ENCODE data around the gene HNRNPM.
"Not testable (repeated sequence)": the region's sequence is repeated elsewhere in the genome, so short reads cannot be mapped to it uniquely, and the experiment has no call there.

Gene HNRNPM

GRCh38 chr19:8444677-8445487 lies at the start of gene HNRNPM:
Gene HNRNPM, plus strand, starts transcription at chr19:8444975. Its CDS starts 24 bp downstream, at chr19:8444999.
- DNase-seq, result peak; percentile 97
- in situ Hi-C loops (cut with MboI; ENCODE audit: low pct_unique_long_range_greater_than_20kb, low sequenced_read_pairs), result no loop called here

DNA sequence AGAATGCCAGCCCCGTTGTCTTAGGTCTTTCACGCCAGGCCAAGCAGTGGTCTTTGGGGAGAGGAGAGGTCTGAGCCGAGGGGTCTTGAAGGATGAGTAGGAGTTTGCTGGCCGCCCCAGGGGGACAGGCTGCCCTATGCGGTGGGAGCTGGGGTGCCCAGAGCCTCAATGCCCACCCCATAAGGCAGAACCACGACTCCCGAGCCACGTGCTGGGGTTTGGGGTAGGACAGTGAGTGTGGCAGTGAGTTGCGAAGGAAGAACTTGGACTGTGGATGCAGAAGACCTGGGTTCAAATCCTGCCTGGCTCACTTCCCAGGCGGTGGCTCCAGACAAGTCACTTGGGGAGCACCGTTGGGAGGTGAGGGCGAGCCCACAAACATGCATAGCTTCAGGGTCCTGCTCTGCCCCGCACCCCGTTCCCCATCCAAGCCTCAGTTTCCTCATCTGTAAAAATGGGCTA lies 49.1 kb upstream of the HNRNPM start:
- in situ Hi-C loops (cut with MboI; ENCODE audit: low pct_unique_long_range_greater_than_20kb, low sequenced_read_pairs), result no loop called here
- DNase-seq, result no peak

DNA sequence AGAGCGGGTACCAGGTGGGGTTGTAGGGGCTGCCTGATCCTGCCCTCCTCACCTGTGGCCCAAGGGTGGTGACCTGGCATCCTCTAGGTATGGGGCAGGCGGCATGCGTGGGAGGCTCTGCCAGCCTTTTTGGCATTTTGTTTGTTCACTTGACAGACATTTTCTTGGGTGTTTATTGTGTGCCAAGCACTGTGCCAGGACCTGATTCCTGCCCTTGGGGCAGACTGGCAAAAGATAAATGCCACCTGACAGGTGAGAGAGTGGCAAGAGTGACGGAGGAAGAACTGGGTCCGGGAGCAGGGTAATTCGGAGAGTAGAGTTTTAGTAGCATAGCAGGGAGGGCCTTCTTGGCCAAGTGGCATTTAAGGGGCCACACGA lies 48.6 kb upstream of the HNRNPM start:
- DNase-seq, result no peak
- in situ Hi-C loops (cut with MboI; ENCODE audit: low pct_unique_long_range_greater_than_20kb, low sequenced_read_pairs), result no loop called here

DNA sequence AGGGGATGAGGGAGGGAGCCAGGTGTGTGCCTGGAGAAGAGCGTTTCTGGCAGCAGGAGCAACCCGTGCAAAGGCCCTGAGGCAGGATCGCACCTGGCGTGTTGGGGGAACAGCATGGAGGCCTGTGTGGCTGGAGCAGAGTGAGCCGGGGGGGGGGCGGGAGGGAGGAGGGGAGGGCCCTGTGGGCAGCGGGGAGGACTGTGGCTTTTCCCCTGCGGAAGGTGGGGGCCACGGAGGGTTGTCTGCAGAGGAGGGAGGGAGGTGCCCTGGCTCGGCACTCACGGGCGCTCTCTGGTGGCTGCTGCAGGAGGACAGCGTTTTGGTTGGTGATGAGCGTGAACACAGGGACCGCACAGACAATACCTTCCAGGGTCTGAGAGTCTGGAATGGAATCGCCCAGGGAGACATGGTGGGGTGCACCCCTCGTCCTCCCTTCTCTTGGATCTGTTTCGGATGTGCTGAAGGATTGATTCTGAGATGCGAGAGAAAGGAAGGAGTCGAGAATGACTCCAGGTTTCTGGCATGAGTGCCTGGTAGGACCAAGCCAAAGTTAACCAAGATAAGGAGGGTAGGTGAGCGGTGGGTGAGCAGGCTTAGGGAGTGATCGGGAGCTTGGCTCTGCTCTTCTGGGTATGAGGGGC lies 48.1 kb upstream of the HNRNPM start:
- DNase-seq, result peak; percentile 87
- in situ Hi-C loops (cut with MboI; ENCODE audit: low pct_unique_long_range_greater_than_20kb, low sequenced_read_pairs), result no loop called here

DNA sequence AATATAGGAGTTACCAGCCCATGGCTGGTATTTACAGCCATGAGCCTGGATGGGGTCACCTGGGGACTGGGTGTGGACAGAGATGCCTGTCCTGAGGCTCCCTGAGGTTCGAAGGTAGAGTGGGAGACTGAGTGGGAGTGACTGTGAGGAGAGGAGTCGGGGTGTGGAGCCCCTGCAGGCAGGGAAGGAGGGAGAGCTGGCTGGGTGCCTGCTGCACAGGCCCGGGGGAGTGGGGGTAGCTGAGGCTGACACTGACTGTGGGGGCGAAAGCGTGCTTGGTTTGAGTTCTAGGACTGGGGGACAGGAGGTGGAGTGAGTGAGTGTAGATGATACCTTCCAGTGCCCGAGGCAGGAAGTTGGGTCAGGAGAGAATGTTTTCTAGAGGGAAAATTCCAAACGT lies 47.5 kb upstream of the HNRNPM start:
- DNase-seq, result no peak
- in situ Hi-C loops (cut with MboI; ENCODE audit: low pct_unique_long_range_greater_than_20kb, low sequenced_read_pairs), result no loop called here

DNA sequence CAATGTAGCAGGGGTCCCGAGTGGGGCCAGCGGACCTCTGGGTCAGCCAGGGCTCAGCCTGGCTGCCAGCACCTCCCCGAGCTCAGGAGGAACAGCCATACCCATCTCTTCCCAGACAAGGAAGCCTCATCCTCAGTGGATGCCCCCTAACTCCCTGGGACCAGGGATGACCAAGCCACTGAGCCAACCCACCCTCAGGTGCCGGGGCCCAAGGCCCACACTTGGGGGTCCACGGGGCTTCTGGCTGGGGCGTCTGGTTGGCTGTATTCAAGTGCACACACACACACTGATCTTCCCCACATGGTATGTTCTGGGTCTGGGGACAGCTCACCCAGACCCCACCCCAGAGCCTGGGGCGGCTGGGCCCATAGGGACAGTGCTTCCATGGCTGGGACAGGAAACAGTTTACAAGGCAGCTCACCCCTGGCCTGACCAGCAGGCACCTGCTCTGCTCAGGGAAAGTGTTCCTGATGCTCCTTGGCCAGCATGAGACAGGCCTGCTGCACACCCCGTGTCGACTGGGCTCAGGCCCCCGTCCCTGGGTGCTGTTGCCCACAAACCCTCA lies 46.9 kb upstream of the HNRNPM start:
- no peak for DNase-seq
- in situ Hi-C loops (cut with MboI; ENCODE audit: low pct_unique_long_range_greater_than_20kb, low sequenced_read_pairs), result no loop called here

- in situ Hi-C loops (cut with MboI; ENCODE audit: low pct_unique_long_range_greater_than_20kb, low sequenced_read_pairs), result no loop called here
These were observed 46.4 kb upstream of the HNRNPM start for GRCh38 chr19:8398311-8398771.

DNA sequence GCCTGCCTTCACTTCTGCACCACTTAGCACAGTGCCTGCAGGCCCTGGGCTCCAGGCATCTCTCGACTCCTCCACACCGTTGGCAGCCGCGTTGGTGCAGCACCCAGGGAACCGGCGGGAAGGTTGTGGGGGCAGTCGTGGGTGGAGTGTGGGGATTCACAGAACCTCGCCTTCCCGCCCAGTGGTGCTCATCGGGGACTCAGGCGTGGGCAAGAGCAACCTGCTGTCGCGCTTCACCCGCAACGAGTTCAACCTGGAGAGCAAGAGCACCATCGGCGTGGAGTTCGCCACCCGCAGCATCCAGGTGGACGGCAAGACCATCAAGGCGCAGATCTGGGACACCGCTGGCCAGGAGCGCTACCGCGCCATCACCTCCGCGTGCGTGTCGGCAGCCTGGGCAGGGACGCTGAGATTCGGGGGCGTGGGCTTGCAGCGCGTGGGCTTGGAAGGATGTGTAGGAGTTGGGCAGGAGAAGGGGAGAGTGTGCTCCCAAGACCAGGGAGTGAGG lies 45.0 kb upstream of the HNRNPM start:
- no peak for DNase-seq

More at GRCh38 chr19:8398311-8398771, 46.4 kb upstream of the HNRNPM start:
- no peak for DNase-seq

GRCh38 chr19:8401981-8402411 lies 42.8 kb upstream of the HNRNPM start:
- no peak for DNase-seq
- in situ Hi-C loops (cut with MboI; ENCODE audit: low pct_unique_long_range_greater_than_20kb, low sequenced_read_pairs), result no loop called here

More for the DNA sequence above, 45.0 kb upstream of the HNRNPM start:
- in situ Hi-C loops (cut with MboI; ENCODE audit: low pct_unique_long_range_greater_than_20kb, low sequenced_read_pairs), result no loop called here

DNA sequence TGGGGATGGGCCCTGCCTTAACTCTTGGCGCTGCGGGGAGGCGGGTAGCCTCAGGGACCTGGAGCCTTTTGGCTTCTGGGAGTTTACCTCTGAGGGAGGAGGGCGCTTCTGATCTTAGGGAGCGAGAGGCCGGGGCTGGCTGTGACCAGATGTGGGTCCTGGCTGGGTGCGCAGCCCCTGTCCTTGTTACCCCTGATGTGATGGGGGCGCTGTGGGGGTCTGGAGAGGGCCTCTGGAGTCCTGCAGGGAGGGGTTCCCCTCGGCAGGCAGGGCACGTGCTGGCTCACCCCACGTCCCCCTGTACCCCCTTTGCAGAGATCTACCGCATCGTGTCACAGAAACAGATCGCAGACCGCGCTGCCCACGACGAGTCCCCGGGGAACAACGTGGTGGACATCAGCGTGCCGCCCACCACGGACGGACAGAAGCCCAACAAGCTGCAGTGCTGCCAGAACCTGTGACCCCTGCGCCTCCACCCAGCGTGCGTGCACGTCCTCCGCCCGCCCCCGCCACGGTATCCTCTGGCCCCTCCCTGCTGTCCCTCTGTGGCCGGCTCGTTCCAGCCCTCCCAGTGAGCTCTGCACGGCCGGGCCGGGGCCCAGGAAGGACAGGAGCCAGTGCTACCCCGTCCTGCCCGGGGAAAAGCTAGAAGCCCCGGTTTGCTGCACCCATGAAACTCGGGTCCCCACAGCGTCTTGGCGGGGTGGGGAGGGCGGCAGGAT lies 41.5 kb upstream of the HNRNPM start:
- DNase-seq, result no peak
- in situ Hi-C loops (cut with MboI; ENCODE audit: low pct_unique_long_range_greater_than_20kb, low sequenced_read_pairs), result no loop called here

DNA sequence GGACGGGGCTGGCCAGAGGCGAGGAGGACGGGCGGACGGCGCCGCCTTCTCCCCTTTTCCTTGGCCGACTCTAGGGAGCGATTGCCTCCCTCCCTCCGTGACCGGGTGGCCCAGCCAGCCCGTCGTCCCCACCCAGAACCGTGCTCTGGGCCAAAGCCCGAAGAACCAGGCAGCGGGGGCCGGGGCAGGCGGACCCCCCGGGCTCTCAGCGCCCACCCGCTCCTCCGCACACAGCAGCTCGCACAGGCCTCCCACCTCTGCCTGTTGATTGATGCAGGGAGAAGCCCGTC lies 41.0 kb upstream of the HNRNPM start:
- in situ Hi-C loops (cut with MboI; ENCODE audit: low pct_unique_long_range_greater_than_20kb, low sequenced_read_pairs), result no loop called here
- DNase-seq, result no peak

GRCh38 chr19:8404391-8405151 lies 40.2 kb upstream of the HNRNPM start:
- DNase-seq, result no peak
- in situ Hi-C loops (cut with MboI; ENCODE audit: low pct_unique_long_range_greater_than_20kb, low sequenced_read_pairs), result no loop called here

DNA sequence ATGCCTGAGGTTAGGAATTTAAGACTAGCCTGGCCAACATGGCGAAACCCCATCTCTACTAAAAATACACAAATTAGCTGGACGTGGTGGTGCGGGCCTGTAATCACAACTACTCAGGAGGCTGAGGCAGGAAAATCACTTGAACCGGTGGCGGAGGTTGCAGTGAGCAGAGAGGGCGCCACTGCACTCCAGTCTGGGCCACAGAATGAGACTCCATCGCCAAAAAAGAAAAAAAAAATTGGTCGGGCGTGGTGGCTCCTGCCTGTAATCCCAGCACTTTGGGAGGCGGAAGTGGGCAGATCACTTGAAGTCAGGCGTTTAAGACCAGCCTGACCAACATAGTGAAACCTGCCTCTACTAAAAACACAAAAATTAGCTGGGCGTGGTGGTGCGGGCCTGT lies 34.1 kb upstream of the HNRNPM start:
- in situ Hi-C loops (cut with MboI; ENCODE audit: low pct_unique_long_range_greater_than_20kb, low sequenced_read_pairs); DNase-seq: not testable (repeated sequence)

- peak; percentile 90 for DNase-seq
- in situ Hi-C loops (cut with MboI; ENCODE audit: low pct_unique_long_range_greater_than_20kb, low sequenced_read_pairs), result no loop called here
These were observed 31.8 kb upstream of the HNRNPM start, which contains the start of gene MARCHF2 for GRCh38 chr19:8412783-8413628. Gene MARCHF2, plus strand, starts transcription at chr19:8413305. Its CDS starts 8,536 bp downstream, at chr19:8421841.

DNA sequence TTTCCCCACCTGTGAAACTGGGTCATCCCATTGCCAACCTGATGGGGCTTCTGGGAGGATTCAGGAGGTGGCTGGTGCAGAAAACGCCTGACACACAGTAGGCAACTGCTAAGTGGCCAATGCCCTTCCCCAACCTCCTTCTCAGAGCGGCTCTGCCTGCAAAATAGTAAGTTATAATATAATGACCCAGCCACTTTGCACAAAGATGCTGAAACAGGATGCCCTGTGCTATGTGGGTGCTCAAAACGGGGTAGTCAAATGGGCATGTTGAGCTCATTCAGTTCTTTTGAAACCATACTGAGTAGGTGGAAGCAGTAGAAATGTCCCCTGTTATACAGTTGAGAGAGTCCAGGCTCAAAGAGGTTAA lies 31.2 kb upstream of the HNRNPM start:
- in situ Hi-C loops (cut with MboI; ENCODE audit: low pct_unique_long_range_greater_than_20kb, low sequenced_read_pairs), result no loop called here
- no peak for DNase-seq

- in situ Hi-C loops (cut with MboI; ENCODE audit: low pct_unique_long_range_greater_than_20kb, low sequenced_read_pairs), result no loop called here
- DNase-seq, result no peak
These were observed 28.0 kb upstream of the HNRNPM start for GRCh38 chr19:8416796-8417195.

DNA sequence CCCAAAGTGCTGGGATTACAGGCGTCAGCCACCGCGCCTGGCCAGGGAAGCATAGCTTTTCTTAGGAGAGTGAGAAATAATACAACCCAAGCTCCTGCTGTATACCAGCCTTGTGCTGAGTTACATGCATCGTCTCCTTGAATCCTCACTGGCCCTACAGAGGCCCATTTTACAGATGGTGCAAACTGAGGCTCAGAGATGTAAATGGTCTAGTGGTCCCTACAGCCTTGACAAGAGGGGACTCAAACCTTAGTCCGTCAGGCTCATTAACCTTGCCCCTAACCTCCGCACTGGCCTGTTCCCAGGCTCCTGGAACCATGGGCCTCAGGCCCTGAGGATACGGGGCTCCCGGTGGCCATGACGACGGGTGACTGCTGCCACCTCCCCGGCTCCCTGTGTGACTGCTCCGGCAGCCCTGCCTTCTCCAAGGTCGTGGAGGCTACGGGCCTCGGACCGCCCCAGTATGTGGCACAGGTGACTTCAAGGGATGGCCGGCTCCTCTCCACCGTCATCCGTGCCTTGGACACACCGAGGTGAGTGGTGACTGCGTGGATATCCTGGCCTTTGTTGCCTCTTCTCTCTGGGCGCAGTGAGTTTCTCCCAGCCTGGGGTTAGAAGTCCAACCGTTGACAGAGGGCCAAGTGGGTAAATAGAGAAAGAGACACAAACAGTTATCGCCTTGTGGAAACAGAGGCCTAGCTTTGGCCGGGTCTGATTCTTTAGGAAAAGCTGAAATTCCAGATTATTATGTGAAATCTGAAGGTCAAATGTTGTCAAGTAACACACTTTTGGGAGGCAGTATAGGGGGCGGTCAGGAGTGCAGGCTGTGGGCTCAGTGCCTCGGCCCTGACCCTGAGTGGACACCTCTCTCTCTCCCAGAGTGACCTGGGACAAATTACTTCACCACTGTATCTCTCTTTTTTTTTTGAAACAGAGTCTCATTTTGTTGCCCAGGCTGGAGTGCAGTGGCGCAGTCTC lies 23.0 kb upstream of the HNRNPM start:
- in situ Hi-C loops (cut with MboI; ENCODE audit: low pct_unique_long_range_greater_than_20kb, low sequenced_read_pairs), result no loop called here
- no peak for DNase-seq
